CD14-positive monocyte (primary cell): ENCODE measurements around the gene EGFL6. TPM values are rescaled to one million over a fixed set of nuclear protein-coding genes. Genes with fewer than 3 reads are reported as not detected.

Source experiments
- DNase-seq, 3 donors: peaks; one replicate each; pipeline ENCODE4 v3.0.0-alpha.2; 2011 to 2022
- H2AFZ ChIP-seq: 2 replicates; pipeline ENCODE4 v1.6.0; 2012; ENCODE audit warnings: mild to moderate bottlenecking, low read depth, low read length, inconsistent platforms; ENCODE audit not compliant: insufficient read depth, poor library complexity, severe bottlenecking
- H3K27ac ChIP-seq, 2 donors: 1 replicate in 1 of 2; 2 replicates in 1 of 2; pipeline ENCODE4 v1.5.1; 2012 to 2013; ENCODE audit warnings: low read length in 2 of 2, control low read depth in 1 of 2, inconsistent platforms in 1 of 2, low read depth in 1 of 2, mild to moderate bottlenecking in 1 of 2
- H3K27me3 ChIP-seq, 2 donors: one replicate each; pipeline versions ENCODE4 v1.6.0 to v1.6.1; 2011 to 2013; ENCODE audit warnings: low read length in 2 of 2; ENCODE audit not compliant: control insufficient read depth in 2 of 2, insufficient read depth in 2 of 2
- H3K36me3 ChIP-seq, 2 donors: replicated peaks in 1 of 2; 1 replicate in 1 of 2; 2 replicates in 1 of 2; pipeline versions ENCODE4 v1.5.1 to v1.6.1; 2012 to 2013; ENCODE audit warnings: low read length in 2 of 2, control low read depth in 1 of 2, inconsistent platforms in 1 of 2, mild to moderate bottlenecking in 1 of 2; ENCODE audit not compliant: insufficient read depth in 2 of 2, control insufficient read depth in 1 of 2
- H3K4me1 ChIP-seq, 2 donors: 1 replicate in 1 of 2; 2 replicates in 1 of 2; pipeline versions ENCODE4 v1.5.1 to v1.6.1; 2012 to 2013; ENCODE audit warnings: low read length in 2 of 2, control low read depth in 1 of 2, inconsistent platforms in 1 of 2, mild to moderate bottlenecking in 1 of 2, moderate library complexity in 1 of 2; ENCODE audit not compliant: insufficient read depth in 2 of 2, control insufficient read depth in 1 of 2
- H3K4me2 ChIP-seq: replicated peaks from 2 replicates; pipeline ENCODE3; 2012; ENCODE audit warnings: low read length, moderate library complexity, mild to moderate bottlenecking; ENCODE audit not compliant: poor library complexity, severe bottlenecking; ENCODE audit errors: extremely low read depth
- H3K4me3 ChIP-seq, 3 experiments: fragments of 200-600 bp in 1 of 3; sonication (generic) in 1 of 3; replicated peaks in 1 of 3; 1 replicate in 2 of 3; 2 replicates in 1 of 3; pipeline ENCODE4 v1.5.1; 2011 to 2013; ENCODE audit warnings: low read length in 3 of 3, mild to moderate bottlenecking in 3 of 3, control low read depth in 2 of 3, low read depth in 2 of 3, inconsistent platforms in 1 of 3, moderate library complexity in 1 of 3
- H3K79me2 ChIP-seq: 2 replicates; pipeline ENCODE4 v1.6.0; 2012; ENCODE audit warnings: mild to moderate bottlenecking, control low read depth, inconsistent platforms, low read length, moderate library complexity; ENCODE audit not compliant: insufficient read depth
- H3K9ac ChIP-seq: 2 replicates; pipeline ENCODE4 v1.6.0; 2017; ENCODE audit warnings: low read length, mild to moderate bottlenecking; ENCODE audit not compliant: insufficient read depth, poor library complexity, severe bottlenecking
- H3K9me3 ChIP-seq, 2 donors: replicated peaks in 1 of 2; 1 replicate in 1 of 2; 2 replicates in 1 of 2; pipeline versions ENCODE4 v1.5.1 to v1.6.1; 2012 to 2013; ENCODE audit warnings: low read length in 2 of 2, control low read depth in 1 of 2; ENCODE audit not compliant: control insufficient read depth in 1 of 2, insufficient read depth in 1 of 2
- H4K20me1 ChIP-seq: 2 replicates; pipeline ENCODE4 v1.6.0; 2012; ENCODE audit warnings: mild to moderate bottlenecking, low read length, control low read depth, moderate library complexity; ENCODE audit not compliant: insufficient read depth
- H3K27ac Mint-ChIP-seq, 7 donors: one replicate each; pipeline ENCODE4 v1.8.0; 2020; ENCODE audit warnings: mild to moderate bottlenecking in 7 of 7, mixed read lengths in 7 of 7, moderate library complexity in 6 of 7, inconsistent platforms in 2 of 7
- H3K27me3 Mint-ChIP-seq, 3 donors: one replicate each; pipeline ENCODE4 v1.8.0; 2021 to 2022; ENCODE audit warnings: low read depth in 3 of 3, mild to moderate bottlenecking in 3 of 3, mixed read lengths in 3 of 3, moderate library complexity in 3 of 3, inconsistent platforms in 1 of 3
- H3K36me3 Mint-ChIP-seq, 2 donors: one replicate each; pipeline ENCODE4 v1.8.0; 2020; ENCODE audit warnings: mixed read lengths in 2 of 2, inconsistent platforms in 1 of 2, mild to moderate bottlenecking in 1 of 2
- H3K4me1 Mint-ChIP-seq: one replicate; pipeline ENCODE4 v1.8.0; 2020; ENCODE audit warnings: mild to moderate bottlenecking, mixed read lengths
- H3K4me3 Mint-ChIP-seq, 2 donors: one replicate each; pipeline ENCODE4 v1.8.0; 2020; ENCODE audit warnings: mild to moderate bottlenecking in 2 of 2, mixed read lengths in 2 of 2, moderate library complexity in 1 of 2
- H3K9me3 Mint-ChIP-seq, 7 donors: one replicate each; pipeline ENCODE4 v1.8.0; 2020 to 2022; ENCODE audit warnings: mixed read lengths in 7 of 7, mild to moderate bottlenecking in 6 of 7, moderate library complexity in 6 of 7, inconsistent platforms in 2 of 7
- CTCF ChIP-seq: fragments of 200-600 bp; IDR thresholded peaks from one replicate; pipeline ENCODE4 v1.8.0; 2022; ENCODE audit warnings: antibody characterized with exemption, mild to moderate bottlenecking
- WGBS: methylation state at CpG from one replicate; pipeline ENCODE4 v1.1.5; 2013; ENCODE audit warnings: missing lambda C conversion rate; ENCODE audit not compliant: insufficient coverage; 5-methylcytosine and 5-hydroxymethylcytosine counted together
- intact Hi-C, 2 donors: fragments of 100-400 bp; cut with micrococcal nuclease; formaldehyde crosslinking; loops; one replicate each; pipeline versions ENCODE4 v1.15.0 to v1.15.1; 2023
- polyA plus RNA-seq, 3 donors: library from polyadenylated mRNA; depleted of rRNA in 1 of 3; unstranded in 2 of 3; stranded (reverse) in 1 of 3; fragments of 300-500 nt in 2 of 3; fragments of >200 nt in 1 of 3; fragmentation: Illumina TruSeq in 2 of 3; gene quantifications; 1 replicate in 2 of 3; 2 replicates in 1 of 3; pipeline ENCODE4 v1.2.3, GENCODE V29; 2012 to 2021

The EGFL6 gene
- polyA plus RNA-seq, 3 donors, result not detected

- Mint-ChIP-seq H3K4me3 (no peak overlapping the region), H3K36me3 (no peaks in the 10 kb centered on the region), H3K27me3 (peaks cover 0 to 24% (median 0%) of the 10 kb centered on the region in 3 donors), H3K27ac (no peak overlapping the region), H3K4me1 (peaks cover 7% of the 10 kb centered on the region), H3K9me3 (peaks cover 0 to 3% (median 0%) of the 10 kb centered on the region in 7 donors)
- Histone ChIP-seq H3K27me3 (peaks cover 0 to 22% of the 10 kb centered on the region in 2 donors), H2AFZ (no peak overlapping the region), H3K79me2 (no peaks in the 10 kb centered on the region), H3K9me3 (no peaks in the 10 kb centered on the region), H4K20me1 (no peaks in the 10 kb centered on the region), H3K4me1 (no peaks in the 10 kb centered on the region), H3K36me3 (no peaks in the 10 kb centered on the region), H3K27ac (no peak overlapping the region), H3K4me2 (no peak overlapping the region), H3K9ac (no peak overlapping the region), H3K4me3 (no peak overlapping the region)
- no peak for TF ChIP-seq CTCF
- intact Hi-C loops, result no loop called here
- DNase-seq, result no peak
- WGBS, result no CpG with 5 or more reads among the region's 2 CpGs
These were observed 48.5 kb upstream of the EGFL6 start for GRCh38 chrX:13520936-13521335.

DNA sequence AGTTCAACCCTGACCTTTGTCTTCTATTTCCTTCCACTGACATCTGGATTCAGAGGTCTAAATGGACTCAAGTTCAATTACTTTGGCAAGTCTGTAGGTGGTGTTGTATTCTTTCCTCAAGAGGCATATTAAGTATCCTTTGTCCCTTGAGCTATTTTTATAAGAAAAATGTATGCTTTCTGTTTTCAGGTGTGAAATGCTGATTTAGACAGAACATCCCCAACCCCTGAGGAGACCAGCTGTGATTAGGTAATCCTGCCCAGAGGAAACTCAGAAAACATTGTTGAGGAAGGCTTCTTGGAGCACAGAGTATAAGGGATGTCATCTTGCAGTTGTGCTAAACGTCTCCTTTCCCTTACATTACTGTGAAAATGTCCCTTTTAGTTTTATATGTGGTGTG lies 46.6 kb upstream of the EGFL6 start:
- no peaks in the 10 kb centered on the region for H3K4me1 ChIP-seq
- H3K79me2 ChIP-seq, result no peaks in the 10 kb centered on the region
- no peaks in the 10 kb centered on the region for H3K9me3 ChIP-seq
- intact Hi-C loops, result no loop called here
- Mint-ChIP-seq H3K9me3 (peaks cover 0 to 4% (median 0%) of the 10 kb centered on the region in 7 donors), H3K4me1 (peaks cover 7% of the 10 kb centered on the region), H3K27me3 (peaks cover 0 to 20% (median 0%) of the 10 kb centered on the region in 3 donors), H3K36me3 (no peaks in the 10 kb centered on the region), H3K27ac (no peak overlapping the region), H3K4me3 (no peak overlapping the region)
- H3K36me3 ChIP-seq, result no peaks in the 10 kb centered on the region
- no peak overlapping the region for H3K4me3 ChIP-seq
- TF ChIP-seq CTCF, result no peak
- WGBS, result no CpG with 5 or more reads among the region's 1 CpG
- H3K9ac ChIP-seq, result no peak overlapping the region
- no peak overlapping the region for H2AFZ ChIP-seq
- H3K4me2 ChIP-seq, result no peak overlapping the region
- H4K20me1 ChIP-seq, result no peaks in the 10 kb centered on the region
- no peak for DNase-seq
- peaks cover 0 to 16% of the 10 kb centered on the region in 2 donors for H3K27me3 ChIP-seq
- H3K27ac ChIP-seq, result no peak overlapping the region
